ENCODE data around the gene SLK.

DNA sequence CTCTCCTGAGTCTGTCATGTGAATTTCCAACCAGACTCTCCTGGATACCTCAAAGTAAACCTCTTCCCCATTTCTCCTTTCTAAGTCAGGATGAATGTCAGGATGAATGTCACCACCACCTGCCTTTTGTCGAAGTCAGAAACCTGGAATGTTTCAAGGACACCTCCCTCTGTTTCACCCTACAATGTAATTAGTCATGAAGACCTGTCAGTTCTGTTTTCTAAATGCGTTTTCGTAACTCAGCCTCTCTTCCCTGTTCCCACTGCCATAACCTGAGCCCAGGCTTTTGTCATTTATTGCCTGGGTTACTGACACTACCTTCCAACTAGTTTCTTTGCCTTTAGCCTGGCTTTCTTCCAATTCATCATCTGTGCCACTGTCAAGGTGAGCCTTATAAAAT is 43.4 kb upstream of the SLK start:
- TF ChIP-seq, protein P1, sequence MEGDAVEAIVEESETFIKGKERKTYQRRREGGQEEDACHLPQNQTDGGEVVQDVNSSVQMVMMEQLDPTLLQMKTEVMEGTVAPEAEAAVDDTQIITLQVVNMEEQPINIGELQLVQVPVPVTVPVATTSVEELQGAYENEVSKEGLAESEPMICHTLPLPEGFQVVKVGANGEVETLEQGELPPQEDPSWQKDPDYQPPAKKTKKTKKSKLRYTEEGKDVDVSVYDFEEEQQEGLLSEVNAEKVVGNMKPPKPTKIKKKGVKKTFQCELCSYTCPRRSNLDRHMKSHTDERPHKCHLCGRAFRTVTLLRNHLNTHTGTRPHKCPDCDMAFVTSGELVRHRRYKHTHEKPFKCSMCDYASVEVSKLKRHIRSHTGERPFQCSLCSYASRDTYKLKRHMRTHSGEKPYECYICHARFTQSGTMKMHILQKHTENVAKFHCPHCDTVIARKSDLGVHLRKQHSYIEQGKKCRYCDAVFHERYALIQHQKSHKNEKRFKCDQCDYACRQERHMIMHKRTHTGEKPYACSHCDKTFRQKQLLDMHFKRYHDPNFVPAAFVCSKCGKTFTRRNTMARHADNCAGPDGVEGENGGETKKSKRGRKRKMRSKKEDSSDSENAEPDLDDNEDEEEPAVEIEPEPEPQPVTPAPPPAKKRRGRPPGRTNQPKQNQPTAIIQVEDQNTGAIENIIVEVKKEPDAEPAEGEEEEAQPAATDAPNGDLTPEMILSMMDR (IDR thresholded peaks at IDR 0.05) = no peak
- no peak for TF ChIP-seq POLR2A (IDR thresholded peaks at IDR 0.05)
